ENCODE results near the gene PRDM10. TPM values are rescaled to one million over a fixed set of nuclear protein-coding genes. Genes with fewer than 3 reads are reported as not detected.

PRDM10 gene
- total RNA-seq, 1 experiment from 2014 or later = 9.2 TPM

DNA sequence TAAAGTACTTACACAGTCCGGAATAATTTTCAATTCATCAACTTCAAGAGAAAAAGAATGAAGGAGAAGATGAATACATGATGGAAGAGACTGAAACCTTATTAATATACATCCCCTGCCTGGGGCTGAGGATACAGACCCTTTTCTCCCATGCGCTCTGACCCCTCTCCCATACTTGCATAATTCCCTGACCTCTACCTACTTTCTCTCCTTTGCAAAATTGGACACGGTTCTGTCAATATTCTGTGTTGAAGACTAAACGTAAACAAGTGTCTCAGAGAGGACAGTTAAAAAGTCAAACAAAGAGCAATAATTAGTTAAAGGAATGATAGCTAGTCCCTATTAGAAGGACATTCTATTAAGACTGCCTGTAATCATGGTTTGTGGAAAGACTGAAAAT lies 7.5 kb downstream of the PRDM10 start:
- H3K9ac ChIP-seq (ENCODE audit: low read length) = no peak overlapping the region
- H3K4me3 ChIP-seq (replicated peaks in 1 of 2; ENCODE audit: low read depth in 1 of 2, low read length in 2 of 2) = no peak overlapping the region
- no peaks in the 10 kb centered on the region for H3K9me2 ChIP-seq (ENCODE audit: insufficient read depth)
- RAD21 ChIA-PET (ENCODE audit: low non-redundant PET in 1 of 2, low total read pairs in 2 of 2, uncharacterized antibody in 2 of 2, unreplicated experiment in 2 of 2) = no interaction called here
- H3K4me1 ChIP-seq (ENCODE audit: control insufficient read depth in 1 of 2, insufficient read depth in 2 of 2, low read length in 2 of 2) = peaks cover 12 to 19% of the 10 kb centered on the region in 2 experiments; a peak in 3 of 4 replicates
- H2AFZ ChIP-seq (ENCODE audit: low read depth, low read length, poor library complexity, severe bottlenecking) = no peak overlapping the region
- no TSS peak for BruUV-seq (replicated peaks)
- no peaks in the 10 kb centered on the region for H3K27me3 ChIP-seq (ENCODE audit: insufficient read depth, low read length)
- DNase-seq (ENCODE audit: low read depth, low spot score) (no peak), ATAC-seq (no peak)
- H3K27ac ChIP-seq (ENCODE audit: low read depth, low read length) = no peak overlapping the region
- peaks cover 19% of the 10 kb centered on the region for H3K79me2 ChIP-seq (ENCODE audit: insufficient read depth, low read length)
- no peaks in the 10 kb centered on the region for H3K36me3 ChIP-seq (ENCODE audit: control insufficient read depth in 1 of 2, insufficient read depth in 2 of 2, low read length in 2 of 2)
- POLR2A ChIA-PET = no interaction called here
- CTCF ChIA-PET = no interaction called here
- no peaks in the 10 kb centered on the region for H3K9me3 ChIP-seq (ENCODE audit: control insufficient read depth in 1 of 2, insufficient read depth in 1 of 2, low read depth in 1 of 2, low read length in 2 of 2)
- intact Hi-C loops (cut with micrococcal nuclease) = no loop called here
- TF ChIP-seq CEBPB (IDR thresholded peaks at IDR 0.05; ENCODE audit: low read depth) = no peak
- no peak for TF ChIP-seq EZH2 (IDR thresholded peaks at IDR 0.05)
- TF ChIP-seq, protein P1, sequence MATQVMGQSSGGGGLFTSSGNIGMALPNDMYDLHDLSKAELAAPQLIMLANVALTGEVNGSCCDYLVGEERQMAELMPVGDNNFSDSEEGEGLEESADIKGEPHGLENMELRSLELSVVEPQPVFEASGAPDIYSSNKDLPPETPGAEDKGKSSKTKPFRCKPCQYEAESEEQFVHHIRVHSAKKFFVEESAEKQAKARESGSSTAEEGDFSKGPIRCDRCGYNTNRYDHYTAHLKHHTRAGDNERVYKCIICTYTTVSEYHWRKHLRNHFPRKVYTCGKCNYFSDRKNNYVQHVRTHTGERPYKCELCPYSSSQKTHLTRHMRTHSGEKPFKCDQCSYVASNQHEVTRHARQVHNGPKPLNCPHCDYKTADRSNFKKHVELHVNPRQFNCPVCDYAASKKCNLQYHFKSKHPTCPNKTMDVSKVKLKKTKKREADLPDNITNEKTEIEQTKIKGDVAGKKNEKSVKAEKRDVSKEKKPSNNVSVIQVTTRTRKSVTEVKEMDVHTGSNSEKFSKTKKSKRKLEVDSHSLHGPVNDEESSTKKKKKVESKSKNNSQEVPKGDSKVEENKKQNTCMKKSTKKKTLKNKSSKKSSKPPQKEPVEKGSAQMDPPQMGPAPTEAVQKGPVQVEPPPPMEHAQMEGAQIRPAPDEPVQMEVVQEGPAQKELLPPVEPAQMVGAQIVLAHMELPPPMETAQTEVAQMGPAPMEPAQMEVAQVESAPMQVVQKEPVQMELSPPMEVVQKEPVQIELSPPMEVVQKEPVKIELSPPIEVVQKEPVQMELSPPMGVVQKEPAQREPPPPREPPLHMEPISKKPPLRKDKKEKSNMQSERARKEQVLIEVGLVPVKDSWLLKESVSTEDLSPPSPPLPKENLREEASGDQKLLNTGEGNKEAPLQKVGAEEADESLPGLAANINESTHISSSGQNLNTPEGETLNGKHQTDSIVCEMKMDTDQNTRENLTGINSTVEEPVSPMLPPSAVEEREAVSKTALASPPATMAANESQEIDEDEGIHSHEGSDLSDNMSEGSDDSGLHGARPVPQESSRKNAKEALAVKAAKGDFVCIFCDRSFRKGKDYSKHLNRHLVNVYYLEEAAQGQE (IDR thresholded peaks at IDR 0.05; ENCODE audit: low read depth) = no peak
- no peak for TF ChIP-seq EGR1 (IDR thresholded peaks at IDR 0.05; ENCODE audit: low read depth)
- no peak for TF ChIP-seq SRF (IDR thresholded peaks at IDR 0.05; ENCODE audit: low read depth)
- no peak for TF ChIP-seq SP1 (IDR thresholded peaks at IDR 0.05; ENCODE audit: low read depth)
- TF ChIP-seq RAD21 (IDR thresholded peaks at IDR 0.05; ENCODE audit: low read depth) = no peak
- TF ChIP-seq ZFX (IDR thresholded peaks at IDR 0.05) = no peak
- TF ChIP-seq YY1 (IDR thresholded peaks at IDR 0.05; ENCODE audit: extremely low read depth, insufficient replicate concordance, low read depth, low read length) = no peak
- TF ChIP-seq, protein P2, sequence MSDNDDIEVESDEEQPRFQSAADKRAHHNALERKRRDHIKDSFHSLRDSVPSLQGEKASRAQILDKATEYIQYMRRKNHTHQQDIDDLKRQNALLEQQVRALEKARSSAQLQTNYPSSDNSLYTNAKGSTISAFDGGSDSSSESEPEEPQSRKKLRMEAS (IDR thresholded peaks at IDR 0.05) = no peak
- TF ChIP-seq ELF1 (IDR thresholded peaks at IDR 0.05; ENCODE audit: borderline replicate concordance, low read depth) = no peak
- TF ChIP-seq, protein P3, sequence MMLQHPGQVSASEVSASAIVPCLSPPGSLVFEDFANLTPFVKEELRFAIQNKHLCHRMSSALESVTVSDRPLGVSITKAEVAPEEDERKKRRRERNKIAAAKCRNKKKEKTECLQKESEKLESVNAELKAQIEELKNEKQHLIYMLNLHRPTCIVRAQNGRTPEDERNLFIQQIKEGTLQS (IDR thresholded peaks at IDR 0.05) = no peak
- TF ChIP-seq, protein P4, sequence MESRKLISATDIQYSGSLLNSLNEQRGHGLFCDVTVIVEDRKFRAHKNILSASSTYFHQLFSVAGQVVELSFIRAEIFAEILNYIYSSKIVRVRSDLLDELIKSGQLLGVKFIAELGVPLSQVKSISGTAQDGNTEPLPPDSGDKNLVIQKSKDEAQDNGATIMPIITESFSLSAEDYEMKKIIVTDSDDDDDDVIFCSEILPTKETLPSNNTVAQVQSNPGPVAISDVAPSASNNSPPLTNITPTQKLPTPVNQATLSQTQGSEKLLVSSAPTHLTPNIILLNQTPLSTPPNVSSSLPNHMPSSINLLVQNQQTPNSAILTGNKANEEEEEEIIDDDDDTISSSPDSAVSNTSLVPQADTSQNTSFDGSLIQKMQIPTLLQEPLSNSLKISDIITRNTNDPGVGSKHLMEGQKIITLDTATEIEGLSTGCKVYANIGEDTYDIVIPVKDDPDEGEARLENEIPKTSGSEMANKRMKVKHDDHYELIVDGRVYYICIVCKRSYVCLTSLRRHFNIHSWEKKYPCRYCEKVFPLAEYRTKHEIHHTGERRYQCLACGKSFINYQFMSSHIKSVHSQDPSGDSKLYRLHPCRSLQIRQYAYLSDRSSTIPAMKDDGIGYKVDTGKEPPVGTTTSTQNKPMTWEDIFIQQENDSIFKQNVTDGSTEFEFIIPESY (IDR thresholded peaks at IDR 0.05; ENCODE audit: extremely low read depth, insufficient replicate concordance, low read length) = no peak
- no peak for TF ChIP-seq SIN3A (IDR thresholded peaks at IDR 0.05; ENCODE audit: low read depth)
- no peak for TF ChIP-seq POLR2AphosphoS5 (IDR thresholded peaks at IDR 0.05; ENCODE audit: low read depth, low read length)
- TF ChIP-seq POLR2A (IDR thresholded peaks at IDR 0.05; ENCODE audit: borderline replicate concordance, extremely low read depth, insufficient read depth, insufficient read length) = no peak
- TF ChIP-seq TCF7L2 (IDR thresholded peaks at IDR 0.05; ENCODE audit: borderline replicate concordance, extremely low read depth, insufficient read depth, insufficient read length) = no peak
- TF ChIP-seq ZNF274 (IDR thresholded peaks at IDR 0.05; ENCODE audit: low read depth, low read length) = no peak
- TF ChIP-seq, protein P5, sequence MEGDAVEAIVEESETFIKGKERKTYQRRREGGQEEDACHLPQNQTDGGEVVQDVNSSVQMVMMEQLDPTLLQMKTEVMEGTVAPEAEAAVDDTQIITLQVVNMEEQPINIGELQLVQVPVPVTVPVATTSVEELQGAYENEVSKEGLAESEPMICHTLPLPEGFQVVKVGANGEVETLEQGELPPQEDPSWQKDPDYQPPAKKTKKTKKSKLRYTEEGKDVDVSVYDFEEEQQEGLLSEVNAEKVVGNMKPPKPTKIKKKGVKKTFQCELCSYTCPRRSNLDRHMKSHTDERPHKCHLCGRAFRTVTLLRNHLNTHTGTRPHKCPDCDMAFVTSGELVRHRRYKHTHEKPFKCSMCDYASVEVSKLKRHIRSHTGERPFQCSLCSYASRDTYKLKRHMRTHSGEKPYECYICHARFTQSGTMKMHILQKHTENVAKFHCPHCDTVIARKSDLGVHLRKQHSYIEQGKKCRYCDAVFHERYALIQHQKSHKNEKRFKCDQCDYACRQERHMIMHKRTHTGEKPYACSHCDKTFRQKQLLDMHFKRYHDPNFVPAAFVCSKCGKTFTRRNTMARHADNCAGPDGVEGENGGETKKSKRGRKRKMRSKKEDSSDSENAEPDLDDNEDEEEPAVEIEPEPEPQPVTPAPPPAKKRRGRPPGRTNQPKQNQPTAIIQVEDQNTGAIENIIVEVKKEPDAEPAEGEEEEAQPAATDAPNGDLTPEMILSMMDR (IDR thresholded peaks at IDR 0.05 in 2 of 3, conservative IDR thresholded peaks at IDR 0.05 in 1 of 3; ENCODE audit: borderline replicate concordance in 1 of 3, insufficient read depth in 1 of 3, low read depth in 2 of 3, low read length in 2 of 3) = no peak
- H4K20me1 ChIP-seq (ENCODE audit: insufficient read depth) = no peaks in the 10 kb centered on the region
- H3K4me2 ChIP-seq (ENCODE audit: low read length) = no peak overlapping the region
